GM12892 (cell line): ENCODE data around the gene MAP3K7.

ENCODE experiments used
- DNase-seq: peaks from one replicate; pipeline ENCODE4 v3.0.0; 2011; ENCODE audit not compliant: insufficient read length
- FAIRE-seq: peaks from 2 replicates; lab custom pipeline; 2011; peaks lifted over from hg19 to GRCh38; lab: Jason Lieb, UNC
- POLR2A ChIP-seq: IDR thresholded peaks from 2 replicates; pipeline ENCODE4 v1.6.1; 2011; ENCODE audit warnings: low read depth, low read length, control low read depth
- POLR2AphosphoS5 ChIP-seq: IDR thresholded peaks from 2 replicates; pipeline ENCODE4 v1.6.1; 2011; ENCODE audit warnings: low read depth, low read length, control low read depth
- TAF1 ChIP-seq: IDR thresholded peaks from 2 replicates; pipeline ENCODE4 v1.6.1; 2011; ENCODE audit warnings: low read depth, mild to moderate bottlenecking, control low read depth, low read length, borderline replicate concordance

Gene MAP3K7

DNA sequence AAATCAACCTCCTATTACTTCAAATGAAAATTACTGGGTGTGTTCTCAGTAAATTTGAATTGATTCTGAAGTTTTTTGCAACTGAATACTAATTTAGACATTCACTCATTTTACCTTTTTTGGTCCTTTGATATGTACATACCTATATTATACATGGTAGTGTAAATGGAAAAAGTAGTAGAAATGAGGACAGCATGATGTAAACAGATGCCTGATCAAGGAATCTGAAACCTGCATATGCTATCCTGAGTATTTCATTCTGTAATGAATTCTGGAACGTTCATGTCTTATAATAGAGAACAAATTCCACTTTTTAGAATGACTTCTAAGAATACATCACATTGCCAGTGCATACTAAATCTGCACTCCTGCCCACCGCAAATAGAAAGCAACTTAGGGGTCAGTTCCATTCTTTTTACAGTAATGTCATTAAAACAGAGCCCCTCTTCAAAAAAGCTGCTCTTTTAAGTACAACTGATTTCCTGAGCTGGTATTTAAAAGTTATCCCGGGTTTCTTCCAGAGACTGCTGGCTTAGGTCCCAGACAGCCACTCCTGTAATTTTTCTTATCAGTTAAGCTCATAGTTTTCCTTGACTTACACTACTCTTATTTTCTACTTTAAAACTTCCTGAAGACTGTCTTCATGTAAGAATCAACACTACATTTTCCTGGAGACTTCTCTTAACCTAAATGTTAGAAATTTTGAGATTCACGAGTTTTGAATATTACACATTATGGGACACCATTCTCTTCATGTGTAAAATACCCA, 48.4 kb downstream of the MAP3K7 start:
- FAIRE-seq (no peak), DNase-seq (no peak)
- TF ChIP-seq POLR2AphosphoS5, result no peak
- TF ChIP-seq TAF1, result no peak
- no peak for TF ChIP-seq POLR2A

DNA sequence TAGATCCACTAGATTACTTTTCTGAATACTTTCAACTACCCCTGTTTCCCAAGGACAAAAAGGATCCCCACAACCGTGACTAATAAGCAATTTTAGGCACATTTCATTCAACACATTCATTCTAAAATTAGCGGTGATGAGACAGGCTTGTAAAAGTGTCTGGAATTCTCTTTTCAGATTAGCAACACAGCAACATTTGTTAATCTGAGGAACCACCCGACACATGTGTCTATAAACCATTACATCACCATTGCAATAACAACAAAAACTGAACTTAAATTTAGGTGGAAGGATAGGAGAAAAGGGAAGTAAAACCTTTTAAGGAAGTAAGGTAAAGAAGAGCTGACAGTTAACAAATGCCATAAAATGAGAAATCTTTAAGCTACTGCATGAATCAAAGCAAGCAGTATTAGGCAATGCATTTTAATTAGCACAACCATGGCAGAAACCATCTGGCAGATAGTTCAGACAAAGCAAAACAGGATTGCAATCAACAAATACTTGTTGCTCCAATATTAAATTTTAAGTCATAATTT, 49.1 kb downstream of the MAP3K7 start:
- no peak for TF ChIP-seq TAF1
- FAIRE-seq (peak; percentile 21), DNase-seq (no peak)

DNA sequence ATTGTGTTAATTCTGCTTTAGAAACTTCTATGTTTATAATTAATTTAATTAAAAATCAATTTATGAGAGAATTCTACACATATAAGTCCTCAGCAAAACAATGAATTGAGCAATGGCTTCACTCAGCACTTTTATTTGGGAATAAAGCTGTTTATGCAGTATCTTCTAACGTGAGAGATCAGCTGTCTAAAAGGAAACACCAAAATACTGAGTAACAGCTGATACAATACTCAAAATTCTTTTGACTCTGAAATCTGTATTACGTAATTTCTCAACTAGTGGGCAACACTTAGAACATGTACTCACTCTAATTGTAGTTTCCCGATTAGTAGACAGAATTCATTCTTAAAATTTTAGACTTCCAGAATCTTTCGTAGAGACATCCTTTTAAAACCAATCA, 49.8 kb downstream of the MAP3K7 start:
- FAIRE-seq (no peak), DNase-seq (no peak)
- TF ChIP-seq POLR2A (no peak), TAF1 (no peak), POLR2AphosphoS5 (no peak)

GRCh38 chr6:90536520-90536919, 50.4 kb downstream of the MAP3K7 start:
- TF ChIP-seq POLR2A (no peak), TAF1 (no peak), POLR2AphosphoS5 (no peak)
- FAIRE-seq, result no peak
- no peak for DNase-seq

DNA sequence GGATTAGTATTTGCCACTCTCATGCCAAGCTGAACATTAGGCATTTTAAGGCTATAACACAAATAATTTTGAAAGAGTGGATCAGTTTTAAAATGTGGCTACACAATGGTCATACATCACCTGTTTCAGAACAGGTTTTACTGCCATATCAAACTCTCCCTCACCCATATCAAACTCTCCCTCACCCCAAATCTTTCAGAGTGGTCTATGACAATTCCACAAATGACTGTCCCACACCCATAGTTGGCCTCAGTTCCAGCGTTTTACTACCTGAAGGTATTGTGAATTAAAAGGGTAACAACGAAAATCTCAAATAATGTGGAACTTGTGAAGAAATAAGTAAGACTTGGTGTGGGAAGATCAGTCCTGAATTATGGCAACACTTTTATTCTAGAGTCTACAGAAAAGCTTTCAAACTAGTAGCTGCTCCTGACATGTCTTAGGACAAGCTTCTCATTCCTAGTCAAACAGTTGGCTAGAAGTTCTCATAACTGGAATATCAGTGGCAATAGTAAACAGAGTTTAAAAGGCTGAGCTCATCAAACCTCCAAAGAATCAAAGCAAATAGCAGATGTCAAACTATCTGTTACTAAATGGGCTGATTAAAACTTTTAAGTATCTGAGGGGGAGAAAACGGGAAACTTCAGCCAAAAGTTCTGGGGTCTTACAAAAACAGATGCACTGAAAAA, 52.4 kb downstream of the MAP3K7 start:
- DNase-seq, result no peak
- peak; percentile 30 for FAIRE-seq
- TF ChIP-seq POLR2A (no peak), POLR2AphosphoS5 (no peak), TAF1 (no peak)

GRCh38 chr6:90533615-90534336, 53.1 kb downstream of the MAP3K7 start:
- FAIRE-seq, result no peak
- no peak for TF ChIP-seq POLR2A
- TF ChIP-seq TAF1, result no peak
- no peak for TF ChIP-seq POLR2AphosphoS5
- no peak for DNase-seq

DNA sequence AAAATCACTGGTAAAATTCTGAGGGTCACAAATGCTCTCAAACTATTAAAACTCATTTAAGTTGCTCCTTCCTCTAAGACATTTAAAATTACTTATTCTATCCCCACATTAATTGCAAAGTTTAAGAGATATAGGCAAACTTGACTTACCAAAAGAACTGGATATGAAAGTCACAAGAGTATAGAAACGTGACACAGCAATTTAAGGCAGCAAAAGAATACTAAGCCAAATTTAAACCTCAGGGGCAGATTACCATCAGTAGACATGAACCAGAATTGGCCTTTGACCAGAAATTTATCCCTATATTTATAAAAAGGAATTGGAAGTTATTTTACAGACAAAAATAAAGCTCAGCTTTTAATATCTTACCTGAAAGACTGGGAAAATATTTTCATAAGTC, 56.0 kb downstream of the MAP3K7 start:
- DNase-seq, result no peak
- TF ChIP-seq POLR2AphosphoS5, result no peak
- TF ChIP-seq POLR2A, result no peak
- no peak for TF ChIP-seq TAF1
- no peak for FAIRE-seq

DNA sequence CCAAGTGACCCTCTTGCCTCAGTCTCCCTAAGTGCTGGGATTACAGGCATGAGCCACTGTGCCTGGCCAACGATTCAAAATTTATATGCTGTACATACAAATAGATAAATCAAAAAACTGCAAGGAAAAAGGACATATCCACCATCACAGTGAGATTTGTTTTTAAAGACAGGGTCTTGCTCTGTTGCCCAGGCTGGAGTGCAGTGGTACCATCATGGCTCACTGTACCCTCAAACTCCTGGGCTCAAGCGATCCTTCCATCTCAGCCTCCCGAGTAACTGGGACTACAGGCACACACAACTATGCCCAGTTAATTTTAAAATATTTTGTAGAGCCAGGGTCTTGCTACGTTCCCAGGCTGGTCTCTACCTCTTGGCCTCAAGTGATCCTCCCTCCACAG, 61.5 kb downstream of the MAP3K7 start:
- DNase-seq (no peak), FAIRE-seq (no peak)
- TF ChIP-seq TAF1 (no peak), POLR2A (no peak), POLR2AphosphoS5 (no peak)

DNA sequence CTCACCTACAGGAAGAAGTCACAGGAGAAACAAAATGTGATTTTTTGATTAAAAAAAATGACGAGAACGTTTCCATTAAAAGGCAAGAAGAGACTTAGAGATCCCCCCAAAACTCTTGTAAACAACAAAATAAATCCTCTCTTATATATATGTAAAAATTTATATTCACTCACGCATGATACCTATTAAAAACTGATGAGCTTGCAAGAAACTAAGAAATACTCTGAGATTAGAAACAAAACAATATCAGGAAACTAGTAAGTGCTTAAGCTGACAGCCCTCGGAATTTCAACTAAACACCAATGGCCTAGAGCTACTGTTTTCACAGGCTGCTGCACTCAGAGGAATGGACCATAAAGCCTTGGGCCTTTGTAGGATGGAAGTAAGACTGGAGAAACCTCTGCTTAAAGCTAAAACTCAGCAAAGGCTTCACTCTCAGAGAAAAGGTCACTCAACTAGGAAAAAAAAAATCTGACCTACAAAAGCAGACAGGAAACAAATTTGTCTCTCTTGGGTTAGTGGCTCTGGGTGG, 63.0 kb downstream of the MAP3K7 start:
- TF ChIP-seq POLR2AphosphoS5 (no peak), POLR2A (no peak), TAF1 (no peak)
- DNase-seq (no peak), FAIRE-seq (no peak)

DNA sequence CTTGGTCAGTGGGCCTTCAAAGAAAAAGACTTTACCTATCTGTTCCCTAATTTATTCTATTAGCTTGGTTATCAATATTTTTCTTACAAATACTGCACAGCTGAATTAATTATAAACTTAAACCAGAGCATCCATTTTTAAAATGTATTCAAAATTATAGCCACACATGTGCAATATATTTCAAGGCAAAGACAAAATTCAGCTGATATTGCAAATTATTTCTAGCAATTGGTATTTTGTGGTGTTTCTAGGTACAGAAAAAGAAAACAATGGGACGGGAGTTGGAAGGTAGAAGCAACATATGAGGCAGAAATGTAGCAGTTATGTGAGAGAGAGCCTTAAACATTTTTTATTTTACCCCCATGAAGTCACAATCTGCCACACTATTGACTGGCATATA, 64.9 kb downstream of the MAP3K7 start:
- no peak for DNase-seq
- TF ChIP-seq POLR2A, result no peak
- no peak for TF ChIP-seq TAF1
- no peak for TF ChIP-seq POLR2AphosphoS5
- peak; percentile 14 for FAIRE-seq

GRCh38 chr6:90516074-90516660, 70.7 kb downstream of the MAP3K7 start:
- DNase-seq (no peak), FAIRE-seq (no peak)
- TF ChIP-seq TAF1 (no peak), POLR2AphosphoS5 (no peak), POLR2A (no peak)
